BLaER1 treated with 17β-estradiol and CSF1 and Interleukin-3, amounts not matched to agents 10 nM and 100 nM (cell line): Measurements from ENCODE around the gene AVPR1B.

ENCODE experiments used
- H3K27ac ChIP-seq, 11 experiments: shearing (Covaris generic); formaldehyde crosslinking; 2 replicates each; pipeline ENCODE4 v1.8.1; 2022
- H3K27me3 ChIP-seq, 11 experiments: shearing (Covaris generic); formaldehyde crosslinking; 2 replicates each; pipeline ENCODE4 v1.8.1; 2022
- H3K36me3 ChIP-seq, 11 experiments: shearing (Covaris generic); formaldehyde crosslinking; 2 replicates each; pipeline ENCODE4 v1.8.1; 2022
- H3K4me1 ChIP-seq, 10 experiments: shearing (Covaris generic); formaldehyde crosslinking; 2 replicates each; pipeline ENCODE4 v1.8.1; 2022
- H3K4me2 ChIP-seq, 11 experiments: shearing (Covaris generic); formaldehyde crosslinking; 2 replicates each; pipeline ENCODE4 v1.8.1; 2022
- H3K4me3 ChIP-seq, 10 experiments: shearing (Covaris generic); formaldehyde crosslinking; 2 replicates each; pipeline ENCODE4 v1.8.1; 2022
- H3K9ac ChIP-seq, 11 experiments: shearing (Covaris generic); formaldehyde crosslinking; 2 replicates each; pipeline ENCODE4 v1.8.1; 2022
- H3K9me3 ChIP-seq, 11 experiments: shearing (Covaris generic); formaldehyde crosslinking; replicated peaks in 1 of 11; 2 replicates each; pipeline ENCODE4 v1.8.1; 2022
- H4K20me1 ChIP-seq, 11 experiments: shearing (Covaris generic); formaldehyde crosslinking; 2 replicates each; pipeline ENCODE4 v1.8.1; 2022
- Cebpa-rat ChIP-seq, 11 experiments: shearing (Covaris generic); IDR thresholded peaks; 2 replicates each; pipeline ENCODE4 v1.8.1; 2022

The AVPR1B gene

GRCh38 chr1:206081856-206082255 lies 35.3 kb downstream of the AVPR1B start:
- no peaks in the 10 kb centered on the region for H4K20me1 ChIP-seq
- no peaks in the 10 kb centered on the region for H3K27me3 ChIP-seq
- peak overlapping the region in 8 of 11 experiments; percentile 28 to 83 (median 75); a peak in 12 of 22 replicates for H3K27ac ChIP-seq
- H3K9ac ChIP-seq, result peak overlapping the region in 2 of 11 experiments; percentile 18 to 69; a peak in 1 of 22 replicates
- H3K9me3 ChIP-seq, result no peaks in the 10 kb centered on the region
- H3K4me1 ChIP-seq, result peaks cover 43 to 94% (median 66%) of the 10 kb centered on the region in 10 experiments
- peak overlapping the region; percentile 28 to 81 (median 68); a peak in 20 of 22 replicates for H3K4me2 ChIP-seq
- H3K4me3 ChIP-seq, result no peak overlapping the region
- TF ChIP-seq Cebpa-rat (IDR thresholded peaks at IDR 0.05), result no peak
- no peaks in the 10 kb centered on the region for H3K36me3 ChIP-seq

- Histone ChIP-seq H3K9me3 (no peaks in the 10 kb centered on the region), H4K20me1 (no peaks in the 10 kb centered on the region), H3K4me2 (peak overlapping the region; percentile 22 to 81 (median 68); a peak in 21 of 22 replicates), H3K4me1 (peaks cover 55 to 100% (median 72%) of the 10 kb centered on the region in 10 experiments), H3K27me3 (no peaks in the 10 kb centered on the region), H3K4me3 (no peak overlapping the region), H3K9ac (peak overlapping the region in 2 of 11 experiments; percentile 1 to 22; a peak in 4 of 22 replicates), H3K36me3 (no peaks in the 10 kb centered on the region), H3K27ac (peak overlapping the region in 6 of 11 experiments; percentile 26 to 83 (median 35); a peak in 9 of 22 replicates)
- TF ChIP-seq Cebpa-rat (IDR thresholded peaks at IDR 0.05), result no peak
Observed at GRCh38 chr1:206080026-206080820, 37.0 kb downstream of the AVPR1B start.

- Histone ChIP-seq H3K27ac (no peak overlapping the region), H4K20me1 (no peaks in the 10 kb centered on the region), H3K4me3 (no peak overlapping the region), H3K9ac (no peak overlapping the region), H3K4me1 (peaks cover 53 to 100% (median 71%) of the 10 kb centered on the region in 10 experiments), H3K36me3 (no peaks in the 10 kb centered on the region), H3K9me3 (no peaks in the 10 kb centered on the region), H3K27me3 (no peaks in the 10 kb centered on the region), H3K4me2 (peak overlapping the region in 9 of 11 experiments; percentile 54 to 81 (median 68); a peak in 14 of 22 replicates)
- TF ChIP-seq Cebpa-rat (IDR thresholded peaks at IDR 0.05), result no peak
Observed at GRCh38 chr1:206079135-206079534, 38.1 kb downstream of the AVPR1B start.

GRCh38 chr1:206075786-206076755 lies 41.1 kb downstream of the AVPR1B start:
- Histone ChIP-seq H3K4me2 (peak overlapping the region in 6 of 11 experiments; percentile 14 to 70 (median 56); a peak in 9 of 22 replicates), H3K27ac (no peak overlapping the region), H3K9me3 (no peaks in the 10 kb centered on the region), H4K20me1 (no peaks in the 10 kb centered on the region), H3K4me3 (no peak overlapping the region), H3K36me3 (peaks cover 0 to 15% (median 0%) of the 10 kb centered on the region in 11 experiments; a peak in 4 of 22 replicates), H3K27me3 (no peaks in the 10 kb centered on the region), H3K9ac (no peak overlapping the region), H3K4me1 (peaks cover 23 to 79% (median 46%) of the 10 kb centered on the region in 10 experiments)
- no peak for TF ChIP-seq Cebpa-rat (IDR thresholded peaks at IDR 0.05)

- Histone ChIP-seq H3K27me3 (no peaks in the 10 kb centered on the region), H4K20me1 (no peaks in the 10 kb centered on the region), H3K9ac (no peak overlapping the region), H3K9me3 (no peaks in the 10 kb centered on the region), H3K36me3 (peaks cover 0 to 22% (median 3%) of the 10 kb centered on the region in 11 experiments; a peak in 6 of 22 replicates), H3K4me2 (peak overlapping the region in 9 of 11 experiments; percentile 16 to 70 (median 32); a peak in 12 of 22 replicates), H3K4me3 (no peak overlapping the region), H3K4me1 (peaks cover 11 to 67% (median 36%) of the 10 kb centered on the region in 10 experiments), H3K27ac (peak overlapping the region in 4 of 11 experiments; percentile 0 to 19 (median 6); a peak in 2 of 22 replicates)
- no peak for TF ChIP-seq Cebpa-rat (IDR thresholded peaks at IDR 0.05)
Observed at GRCh38 chr1:206074839-206075238, 42.3 kb downstream of the AVPR1B start.

- Histone ChIP-seq H3K27ac (no peak overlapping the region), H3K9me3 (no peaks in the 10 kb centered on the region), H3K9ac (no peak overlapping the region), H3K4me2 (no peak overlapping the region), H4K20me1 (0 out of 22 replicates have a peak, but pooled peaks cover 0 to 7% (median 0%) of the 10 kb centered on the region in 11 experiments), H3K4me3 (no peak overlapping the region), H3K36me3 (peaks cover 0 to 47% (median 3%) of the 10 kb centered on the region in 11 experiments; a peak in 8 of 22 replicates), H3K4me1 (peaks cover 7 to 58% (median 40%) of the 10 kb centered on the region in 10 experiments; a peak in 17 of 20 replicates), H3K27me3 (no peaks in the 10 kb centered on the region)
- no peak for TF ChIP-seq Cebpa-rat (IDR thresholded peaks at IDR 0.05)
Observed at GRCh38 chr1:206070627-206071304, 46.4 kb downstream of the AVPR1B start.

- H3K9ac ChIP-seq, result no peak overlapping the region
- TF ChIP-seq Cebpa-rat (IDR thresholded peaks at IDR 0.05), result no peak
- peaks cover 0 to 55% (median 10%) of the 10 kb centered on the region in 11 experiments; a peak in 14 of 22 replicates for H3K36me3 ChIP-seq
- H3K27ac ChIP-seq, result no peak overlapping the region
- H4K20me1 ChIP-seq, result 0 out of 22 replicates have a peak, but pooled peaks cover 0 to 7% (median 0%) of the 10 kb centered on the region in 11 experiments
- peaks cover under 1 to 8% (median 3%) of the 10 kb centered on the region in 11 experiments; a peak in 21 of 22 replicates for H3K9me3 ChIP-seq
- H3K27me3 ChIP-seq, result no peaks in the 10 kb centered on the region
- H3K4me2 ChIP-seq, result peak overlapping the region in 4 of 11 experiments; percentile 1 to 44 (median 30); a peak in 4 of 22 replicates
- H3K4me1 ChIP-seq, result peaks cover 0 to 40% (median 21%) of the 10 kb centered on the region in 10 experiments; a peak in 12 of 20 replicates
- H3K4me3 ChIP-seq, result no peak overlapping the region
Observed at GRCh38 chr1:206068314-206068713, 48.9 kb downstream of the AVPR1B start.
